HG03064 (cell line): ENCODE results near the gene AOPEP.
"Not testable (repeated sequence)": the region's sequence is repeated elsewhere in the genome, so short reads cannot be mapped to it uniquely, and the experiment has no call there.

ENCODE experiments used
- ATAC-seq: cut with Tn5 transposase; IDR thresholded peaks from one replicate; pipeline ENCODE4 v1.9.1; 2021; ENCODE audit warnings: low read depth; ENCODE audit not compliant: unreplicated experiment

Gene AOPEP

GRCh38 chr9:94999832-95000231 lies 273.3 kb downstream of the AOPEP start:
- ATAC-seq = no peak

DNA sequence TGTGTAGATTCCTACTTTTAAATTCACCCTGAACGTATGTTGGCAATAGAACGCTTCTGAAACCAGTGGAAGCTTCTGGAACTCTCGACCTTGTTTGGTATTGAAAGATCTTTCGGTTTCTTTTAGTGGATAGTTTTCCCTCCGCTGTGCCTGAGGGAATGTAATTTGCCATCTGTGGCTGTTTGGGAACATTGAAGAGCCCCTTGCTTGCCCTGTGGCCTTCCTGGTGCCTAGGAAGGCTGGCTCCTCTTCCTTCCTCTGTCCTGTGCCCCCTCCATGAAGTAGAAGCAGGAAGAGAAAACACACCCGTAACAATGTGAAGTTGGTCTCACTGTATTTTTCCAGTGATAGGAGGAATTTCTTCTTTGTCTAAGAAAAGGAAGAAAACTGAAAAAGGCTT lies 274.3 kb downstream of the AOPEP start:
- ATAC-seq = no peak

DNA sequence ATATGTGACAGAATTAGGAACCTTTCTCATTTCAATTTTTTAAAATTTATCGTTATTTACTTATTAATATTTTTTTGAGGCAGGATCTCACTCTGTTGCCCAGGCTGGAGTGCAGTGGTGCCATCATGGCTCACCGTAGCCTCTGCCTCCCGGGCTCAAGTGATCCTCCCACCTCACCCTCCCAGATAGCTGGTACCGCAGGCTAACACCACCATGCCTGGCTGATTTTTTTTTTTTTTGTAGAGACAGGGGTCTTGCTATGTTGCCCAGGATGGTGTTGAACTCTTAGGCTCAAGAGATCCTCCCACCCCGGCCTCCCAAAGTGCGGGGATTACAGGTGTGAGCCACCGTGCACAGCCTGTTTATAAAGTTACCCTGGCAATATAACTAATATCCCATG lies 275.2 kb downstream of the AOPEP start:
- ATAC-seq = no peak

DNA sequence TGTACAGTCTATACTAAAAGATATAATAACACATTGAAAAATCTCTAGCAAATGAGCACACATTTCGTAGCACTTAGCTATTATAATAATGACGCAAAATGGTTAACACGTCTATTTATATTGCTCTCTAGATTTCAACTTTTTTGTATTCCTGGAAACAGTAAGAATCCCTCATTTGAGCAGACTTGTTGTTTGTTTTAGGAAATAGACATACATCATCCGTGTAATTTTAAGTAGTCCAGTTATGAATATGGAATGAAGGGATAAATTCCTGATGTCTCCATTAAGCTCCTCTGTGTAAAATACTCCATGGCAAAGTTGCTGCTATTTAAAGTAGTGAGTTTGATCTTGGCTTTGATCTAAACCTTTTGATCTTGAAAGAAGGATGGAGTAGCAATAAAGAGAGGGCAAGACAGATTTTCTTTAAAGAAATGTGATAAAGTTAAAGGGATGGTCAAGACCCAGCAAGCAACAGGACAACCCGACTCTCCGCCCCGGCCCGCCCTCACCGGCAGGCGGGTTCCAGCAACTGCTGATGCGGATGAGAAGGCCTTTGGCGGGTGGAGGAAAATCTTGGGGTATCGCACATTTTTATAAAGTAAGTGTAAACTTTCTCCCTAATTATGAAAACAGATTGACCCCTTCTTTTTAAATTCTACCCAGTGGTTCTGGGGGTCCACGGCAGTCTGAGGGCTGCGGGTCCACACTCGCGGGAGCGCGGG lies 277.4 kb downstream of the AOPEP start:
- ATAC-seq = no peak

DNA sequence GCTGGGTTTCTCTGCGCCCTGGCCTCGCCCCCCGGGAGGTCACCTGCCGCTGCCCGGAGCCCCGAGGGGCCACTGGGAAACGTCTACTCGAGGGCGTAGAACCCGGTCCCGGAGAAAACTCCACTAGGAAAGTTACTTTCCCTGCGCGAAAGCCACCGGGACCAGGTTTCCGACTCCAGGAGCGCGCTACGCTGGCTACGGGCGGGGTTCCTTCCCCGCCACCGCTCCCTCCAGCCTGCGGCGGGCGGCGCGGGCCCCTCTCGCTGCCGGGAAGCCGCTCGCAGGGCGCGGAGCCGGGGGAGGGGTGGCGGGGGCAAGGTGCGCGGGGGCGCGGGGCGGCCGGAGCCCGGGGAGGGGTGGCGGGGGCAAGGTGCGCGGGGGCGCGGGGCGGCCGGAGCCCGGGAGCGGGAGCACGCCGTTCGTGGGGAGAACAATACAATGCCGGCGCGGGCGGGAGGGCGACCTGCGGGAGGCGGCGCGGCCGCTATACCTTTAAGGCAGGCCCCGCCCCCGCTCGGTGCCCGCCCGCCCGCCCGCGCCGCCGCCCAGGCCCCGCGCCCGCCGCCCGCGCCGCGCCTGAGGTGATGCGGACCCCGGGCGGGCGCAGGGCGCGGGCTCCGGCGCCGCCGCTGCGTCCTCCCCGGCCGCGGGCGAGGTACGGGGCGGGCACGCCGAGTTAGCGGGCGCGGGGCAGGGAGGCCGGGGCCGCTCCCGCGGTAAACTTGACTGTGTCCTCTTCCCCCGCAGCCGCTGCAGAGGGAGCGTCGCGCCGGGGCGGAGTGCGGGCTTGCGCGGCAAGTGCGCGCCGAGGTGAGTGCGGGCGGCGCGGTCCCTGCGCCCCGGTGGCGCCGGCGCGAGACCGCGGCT lies 278.1 kb downstream of the AOPEP start:
- ATAC-seq = peak; percentile 64

DNA sequence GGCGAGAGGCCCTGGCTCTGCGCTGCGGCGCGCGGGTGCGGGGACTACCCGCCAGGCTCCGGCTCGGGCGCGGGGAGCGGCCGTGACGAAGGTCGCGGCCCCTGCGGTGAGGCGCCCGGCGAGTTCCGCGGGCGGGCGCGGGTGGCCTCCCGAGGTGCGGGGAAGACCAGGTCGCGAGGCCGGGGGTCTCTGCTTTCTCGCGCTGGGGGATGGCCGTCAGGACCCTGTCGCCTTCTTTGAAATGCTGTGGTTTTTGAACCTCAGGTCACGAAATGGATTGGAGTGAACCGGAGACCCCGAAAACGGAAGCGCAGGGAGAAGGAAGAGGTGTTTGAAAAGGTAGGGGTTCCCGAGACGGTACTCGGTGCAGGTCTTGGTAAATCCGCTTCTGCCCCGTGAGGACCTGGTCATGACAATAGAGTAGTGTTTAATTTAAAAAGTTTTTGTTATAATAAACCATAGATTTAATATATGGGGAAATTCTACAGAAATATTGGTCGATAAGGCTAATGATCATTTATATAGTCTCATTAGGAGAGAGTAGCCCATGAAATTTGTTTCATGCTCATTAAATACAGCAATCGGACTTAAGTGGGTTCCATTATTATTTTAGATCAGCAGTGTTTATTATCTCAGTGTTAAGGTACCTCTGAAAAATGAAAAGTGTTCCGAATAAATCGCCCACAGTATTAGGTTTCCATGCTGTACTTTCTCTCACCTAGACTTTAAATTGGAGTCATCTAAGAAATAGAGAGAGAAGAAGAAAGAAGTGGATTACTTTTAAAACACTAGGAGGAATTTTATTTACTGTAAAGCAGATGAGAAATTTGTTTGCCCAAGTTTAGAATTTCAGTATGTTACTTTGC lies 279.0 kb downstream of the AOPEP start:
- ATAC-seq = peak; percentile 33

DNA sequence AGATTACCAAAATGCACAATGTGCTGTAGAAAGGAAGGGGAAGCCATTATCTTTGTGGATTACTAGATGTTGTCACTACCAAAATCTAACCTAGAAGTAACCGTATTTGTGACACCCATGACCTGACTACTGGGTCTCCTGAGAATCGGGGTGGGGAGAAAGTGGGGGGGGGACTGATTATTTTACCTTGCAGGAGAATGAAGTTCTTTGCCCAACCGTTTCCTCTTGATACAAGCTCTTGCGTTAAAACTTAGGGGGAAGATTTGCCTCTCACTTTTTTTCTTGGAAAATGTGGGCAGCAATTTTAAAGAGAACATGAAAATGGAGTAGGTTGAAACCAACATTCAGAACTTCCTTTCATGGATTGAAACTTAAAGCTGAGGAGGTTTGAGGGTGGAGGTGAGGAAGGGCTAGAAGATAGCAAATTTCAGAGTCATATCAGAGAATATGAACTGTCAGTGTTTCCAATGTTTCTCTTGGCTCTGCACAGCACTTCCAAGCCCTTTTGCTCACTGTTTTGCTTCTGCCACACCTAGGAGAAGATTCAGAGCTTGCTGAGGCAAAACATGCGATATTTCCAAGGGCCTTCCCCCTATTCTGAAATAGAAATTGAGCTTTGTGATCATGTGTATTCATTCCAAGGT lies 280.8 kb downstream of the AOPEP start:
- ATAC-seq = no peak

- ATAC-seq = no peak
Observed at GRCh38 chr9:95008151-95008771, 281.8 kb downstream of the AOPEP start.

- no peak for ATAC-seq
Observed at GRCh38 chr9:95009459-95009858, 283.0 kb downstream of the AOPEP start.

GRCh38 chr9:95010431-95010838 lies 283.9 kb downstream of the AOPEP start:
- no peak for ATAC-seq

GRCh38 chr9:95012035-95012708 lies 285.7 kb downstream of the AOPEP start:
- ATAC-seq = no peak

DNA sequence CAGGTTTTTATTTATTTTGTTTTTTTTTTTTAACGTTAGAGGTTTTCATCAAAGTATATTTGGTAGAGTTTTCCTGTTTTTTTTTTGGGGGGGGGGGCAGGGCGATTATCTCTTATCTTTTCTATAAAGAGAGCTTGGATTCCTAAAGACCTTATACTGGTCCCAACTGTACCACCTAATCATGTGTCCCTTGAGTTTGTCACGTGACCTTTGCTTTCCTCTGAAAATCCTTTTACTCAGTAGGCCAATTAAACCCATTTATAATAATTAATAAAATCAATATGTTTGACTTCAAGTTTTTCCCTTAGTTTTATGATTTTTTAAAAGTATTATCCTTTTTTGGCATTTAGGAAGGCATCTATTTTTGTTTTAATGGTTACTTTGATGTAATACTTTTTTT lies 286.4 kb downstream of the AOPEP start:
- ATAC-seq = no peak

DNA sequence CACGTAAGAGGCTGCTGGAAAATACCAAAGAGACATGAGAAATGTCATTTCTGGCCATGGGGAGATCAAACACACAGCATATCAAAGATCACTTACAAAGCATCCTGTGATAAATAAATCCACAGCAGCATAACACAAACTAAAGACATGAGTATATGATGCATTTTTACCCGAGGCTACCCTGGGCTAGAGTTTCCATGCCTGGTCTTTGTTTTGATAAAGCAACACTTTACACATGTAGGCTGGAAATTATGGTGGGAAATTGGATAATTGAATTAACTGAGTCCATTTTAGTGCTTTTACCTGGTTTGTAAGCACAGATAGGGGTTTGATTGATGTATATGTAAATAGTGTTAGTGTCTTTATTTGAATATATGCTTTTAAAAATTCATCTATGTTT lies 288.4 kb downstream of the AOPEP start:
- ATAC-seq = no peak

GRCh38 chr9:95015569-95015968 lies 289.1 kb downstream of the AOPEP start:
- no peak for ATAC-seq

DNA sequence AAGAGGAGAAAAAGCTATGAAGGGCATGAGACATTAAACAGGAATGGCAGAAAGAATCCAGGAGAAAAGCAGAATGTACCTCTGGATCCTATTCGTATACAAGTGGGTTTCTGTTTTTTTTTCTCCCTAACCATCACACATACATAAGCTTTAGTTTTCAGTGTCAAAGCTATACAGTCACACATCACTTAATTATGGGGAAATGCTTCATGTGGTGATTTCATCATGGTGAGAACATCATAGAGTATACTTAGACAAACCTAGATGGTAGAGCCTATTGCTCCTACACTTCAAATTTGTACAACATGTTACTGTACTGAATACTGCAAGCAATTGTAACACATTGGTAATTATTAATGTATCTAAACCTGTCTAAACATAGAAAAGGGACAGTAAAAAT lies 290.6 kb downstream of the AOPEP start:
- no peak for ATAC-seq

- ATAC-seq = no peak
Observed at GRCh38 chr9:95017661-95018060, 291.2 kb downstream of the AOPEP start.

DNA sequence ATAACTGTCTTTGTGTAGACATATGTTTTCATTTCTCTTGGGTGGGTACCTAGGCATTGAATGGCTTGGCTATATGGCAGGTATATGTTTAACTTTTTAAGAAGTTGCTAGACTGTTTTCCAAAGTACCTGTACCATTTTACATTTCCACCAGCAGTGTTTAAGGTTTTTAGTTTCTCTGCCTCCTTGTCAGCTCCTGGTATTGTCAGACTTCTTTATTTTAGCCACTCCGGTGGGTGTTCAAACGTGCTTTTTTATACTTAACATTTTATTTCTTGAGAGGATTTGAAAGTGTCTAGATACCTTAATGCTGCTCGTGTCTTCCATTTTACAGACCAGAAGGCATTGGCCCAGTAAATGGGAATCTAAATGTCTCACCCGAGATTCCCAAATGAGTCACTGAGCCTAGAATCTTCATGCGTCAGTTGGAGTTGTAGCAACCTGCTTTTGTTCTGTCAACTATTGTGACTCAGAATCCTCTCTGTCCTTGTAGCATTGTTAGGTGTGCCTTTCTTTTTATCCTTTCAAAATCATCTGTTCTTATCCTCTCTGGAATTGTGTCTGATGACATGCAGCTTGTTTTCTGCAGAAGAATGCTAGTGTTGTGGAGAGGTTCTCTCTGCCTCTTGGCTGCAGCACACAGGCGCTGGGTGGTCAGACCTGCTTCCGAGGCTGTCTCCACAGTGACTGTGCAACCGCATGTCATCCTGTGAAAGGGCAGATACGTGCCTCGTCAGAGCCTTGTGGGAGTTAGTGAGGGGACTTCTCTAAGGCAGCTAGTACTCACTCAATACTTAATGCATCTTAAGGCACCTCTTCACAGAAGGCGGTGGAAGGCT lies 291.8 kb downstream of the AOPEP start:
- ATAC-seq = no peak

- not testable (repeated sequence) for ATAC-seq
Observed at GRCh38 chr9:95020644-95021043, 294.1 kb downstream of the AOPEP start.
